A673 (cell line): Measurements from ENCODE around the gene NEU4. TPM values are rescaled to one million over a fixed set of nuclear protein-coding genes. Genes with fewer than 3 reads are reported as not detected.

Experiments used
- BruUV-seq: library from RNA; stranded (reverse); fragments of 400-500 nt; replicated peaks from 2 replicates; lab custom pipeline; 2021; lab: Mats Ljungman, UMichigan
- CTCF ChIA-PET: fragments of 300-600 bp; sonication (Branson Sonifier 250); formaldehyde crosslinking; loops from one replicate; lab custom pipeline; 2022; ENCODE audit warnings: antibody characterized with exemption; lab: Charles Lee
- POLR2A ChIA-PET: fragments of 300-600 bp; sonication (Branson Sonifier 250); formaldehyde crosslinking; loops from one replicate; lab custom pipeline; 2022; ENCODE audit warnings: antibody characterized with exemption; ENCODE audit not compliant: low non-redundant PET; lab: Charles Lee
- DNase-seq: peaks from one replicate; pipeline ENCODE4 v3.0.0-alpha.2; 2015; ENCODE audit warnings: low spot score
- H3K27ac ChIP-seq: fragments of 200-600 bp; sonication (generic); 2 replicates; pipeline ENCODE4 v1.5.1; 2016; ENCODE audit warnings: mixed run types, low read depth, mild to moderate bottlenecking, mixed read lengths, antibody characterized with exemption, low read length; ENCODE audit not compliant: poor library complexity, severe bottlenecking
- H3K27me3 ChIP-seq: fragments of 200-600 bp; sonication (generic); replicated peaks from 2 replicates; pipeline ENCODE4 v1.6.1; 2017; ENCODE audit warnings: mixed run types, low read depth, mild to moderate bottlenecking, mixed read lengths, antibody characterized with exemption, low read length; ENCODE audit not compliant: insufficient read depth, poor library complexity
- H3K36me3 ChIP-seq: fragments of 200-600 bp; sonication (generic); 2 replicates; pipeline ENCODE4 v1.6.1; 2016; ENCODE audit warnings: mixed run types, mild to moderate bottlenecking, mixed read lengths, antibody characterized with exemption, low read length; ENCODE audit not compliant: insufficient read depth, poor library complexity, severe bottlenecking
- H3K4me1 ChIP-seq: fragments of 200-600 bp; sonication (generic); 2 replicates; pipeline ENCODE4 v1.6.1; 2017; ENCODE audit warnings: mixed run types, mild to moderate bottlenecking, mixed read lengths, antibody characterized with exemption, low read length; ENCODE audit not compliant: insufficient read depth, poor library complexity, severe bottlenecking
- H3K4me3 ChIP-seq: fragments of 200-600 bp; sonication (generic); 2 replicates; pipeline ENCODE4 v1.5.1; 2016; ENCODE audit warnings: low read depth, mixed run types, mild to moderate bottlenecking, mixed read lengths, low read length; ENCODE audit not compliant: poor library complexity, severe bottlenecking
- H3K9me3 ChIP-seq: fragments of 200-600 bp; sonication (generic); 2 replicates; pipeline ENCODE4 v1.6.1; 2016; ENCODE audit warnings: mixed run types, low read depth, mild to moderate bottlenecking, mixed read lengths, antibody characterized with exemption, low read length; ENCODE audit not compliant: poor library complexity, severe bottlenecking
- EZH2 ChIP-seq: fragments of 200-600 bp; sonication (generic); IDR thresholded peaks from 2 replicates; pipeline ENCODE4 v1.6.1; 2017; ENCODE audit warnings: borderline replicate concordance, low read depth, mild to moderate bottlenecking, mixed read lengths, antibody characterized with exemption, low read length; ENCODE audit not compliant: poor library complexity, severe bottlenecking
- intact Hi-C: fragments of 100-400 bp; cut with micrococcal nuclease; formaldehyde crosslinking; loops from one replicate; pipeline ENCODE4 v1.10.0; 2022; ENCODE audit not compliant: unreplicated experiment
- total RNA-seq: library from RNA; stranded (reverse); gene quantifications from 2 replicates; pipeline ENCODE4 v1.2.3, GENCODE V29; 2021
- TF ChIP-seq, protein P1 (sequence below): fragments of 300-800, 200-600 bp; sonication (generic); conservative IDR thresholded peaks from 2 replicates; pipeline ENCODE4 v1.5.1; 2017; ENCODE audit warnings: low read depth, mild to moderate bottlenecking, antibody characterized with exemption, low read length, moderate library complexity, mixed read lengths

The NEU4 gene
- total RNA-seq, 1 experiment from 2014 or later = 48.4 TPM

DNA sequence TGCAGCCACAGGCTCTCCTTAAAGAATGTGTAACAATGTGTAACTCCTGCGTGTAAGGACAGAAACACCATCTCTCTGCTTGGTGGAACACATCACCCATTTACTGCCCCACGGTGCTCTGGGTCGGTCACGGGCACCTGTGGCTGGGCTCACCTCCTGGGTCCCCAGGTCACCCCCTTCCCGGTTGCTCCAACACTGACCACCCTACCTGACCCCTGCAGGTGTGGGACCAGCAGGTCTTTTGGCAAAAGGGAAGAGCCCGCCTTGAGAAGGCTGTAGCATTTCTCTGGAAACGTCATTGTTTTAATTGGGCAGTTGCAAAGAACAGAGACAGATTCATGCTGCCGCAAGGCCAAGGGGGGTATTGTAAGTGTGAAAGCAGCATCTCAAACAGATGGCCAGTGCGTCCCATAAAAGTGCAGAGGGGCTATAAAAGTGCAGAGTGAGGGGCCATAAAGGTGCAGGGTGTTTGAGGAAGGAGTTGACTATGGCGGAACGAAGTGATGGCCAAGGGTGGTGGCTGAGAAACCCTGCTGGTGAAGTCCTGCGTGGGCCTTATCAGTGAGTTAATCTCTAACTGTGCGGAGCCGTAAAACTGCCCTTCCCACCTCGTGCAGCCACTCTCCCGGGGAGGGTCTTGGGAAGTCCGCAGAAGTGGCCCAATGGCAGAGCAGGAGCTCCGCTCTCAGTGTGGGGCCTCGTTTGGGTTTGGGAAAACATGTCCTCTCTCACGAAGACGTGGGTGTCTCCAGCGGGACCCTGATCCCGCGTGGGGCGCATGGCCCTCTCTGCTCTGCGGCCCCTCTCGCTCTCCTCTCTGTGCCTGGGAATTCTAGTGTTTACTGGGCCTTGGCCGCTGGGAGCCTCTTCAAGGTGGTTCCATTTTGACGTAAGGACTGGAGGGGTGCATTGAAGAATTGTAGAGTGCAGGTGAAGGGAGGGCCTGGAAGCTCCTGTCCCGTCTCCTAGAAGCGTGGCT lies 13.7 kb upstream of the NEU4 start:
- Histone ChIP-seq H3K4me1 (no peaks in the 10 kb centered on the region), H3K9me3 (no peaks in the 10 kb centered on the region), H3K4me3 (no peak overlapping the region), H3K36me3 (no peaks in the 10 kb centered on the region), H3K27ac (no peak overlapping the region), H3K27me3 (no peaks in the 10 kb centered on the region)
- no peak for TF ChIP-seq EZH2
- intact Hi-C loops = no loop called here
- BruUV-seq = no TSS peak
- CTCF ChIA-PET = no interaction called here
- DNase-seq = no peak
- POLR2A ChIA-PET = no interaction called here

DNA sequence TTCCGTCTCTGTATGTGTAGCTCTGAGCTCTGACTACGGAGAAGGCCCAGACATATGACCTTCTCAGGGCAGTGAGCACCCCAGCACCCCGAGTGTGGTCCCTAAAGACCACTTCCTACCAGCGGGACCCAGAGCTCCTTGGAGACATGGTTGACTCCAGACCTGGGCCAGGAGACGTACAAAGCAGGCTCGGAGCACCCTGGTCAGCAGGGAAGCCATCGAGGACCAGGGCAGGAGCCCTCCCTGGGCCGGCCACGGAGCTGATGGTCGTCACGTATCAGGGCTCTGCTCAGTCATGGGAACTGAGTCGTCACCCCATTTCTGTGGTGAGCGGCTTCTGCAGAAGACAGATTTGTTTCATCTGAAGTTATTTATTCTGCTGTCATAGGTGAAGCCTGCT lies 12.8 kb upstream of the NEU4 start:
- Histone ChIP-seq H3K36me3 (no peaks in the 10 kb centered on the region), H3K4me3 (no peak overlapping the region), H3K9me3 (no peaks in the 10 kb centered on the region), H3K4me1 (no peaks in the 10 kb centered on the region), H3K27me3 (no peaks in the 10 kb centered on the region), H3K27ac (no peak overlapping the region)
- TF ChIP-seq EZH2 = no peak
- TF ChIP-seq, protein P1, sequence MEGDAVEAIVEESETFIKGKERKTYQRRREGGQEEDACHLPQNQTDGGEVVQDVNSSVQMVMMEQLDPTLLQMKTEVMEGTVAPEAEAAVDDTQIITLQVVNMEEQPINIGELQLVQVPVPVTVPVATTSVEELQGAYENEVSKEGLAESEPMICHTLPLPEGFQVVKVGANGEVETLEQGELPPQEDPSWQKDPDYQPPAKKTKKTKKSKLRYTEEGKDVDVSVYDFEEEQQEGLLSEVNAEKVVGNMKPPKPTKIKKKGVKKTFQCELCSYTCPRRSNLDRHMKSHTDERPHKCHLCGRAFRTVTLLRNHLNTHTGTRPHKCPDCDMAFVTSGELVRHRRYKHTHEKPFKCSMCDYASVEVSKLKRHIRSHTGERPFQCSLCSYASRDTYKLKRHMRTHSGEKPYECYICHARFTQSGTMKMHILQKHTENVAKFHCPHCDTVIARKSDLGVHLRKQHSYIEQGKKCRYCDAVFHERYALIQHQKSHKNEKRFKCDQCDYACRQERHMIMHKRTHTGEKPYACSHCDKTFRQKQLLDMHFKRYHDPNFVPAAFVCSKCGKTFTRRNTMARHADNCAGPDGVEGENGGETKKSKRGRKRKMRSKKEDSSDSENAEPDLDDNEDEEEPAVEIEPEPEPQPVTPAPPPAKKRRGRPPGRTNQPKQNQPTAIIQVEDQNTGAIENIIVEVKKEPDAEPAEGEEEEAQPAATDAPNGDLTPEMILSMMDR = no peak
- ChIA-PET CTCF (no interaction called here), POLR2A (no interaction called here)
- intact Hi-C loops = no loop called here
- BruUV-seq = no TSS peak
- DNase-seq = no peak

DNA sequence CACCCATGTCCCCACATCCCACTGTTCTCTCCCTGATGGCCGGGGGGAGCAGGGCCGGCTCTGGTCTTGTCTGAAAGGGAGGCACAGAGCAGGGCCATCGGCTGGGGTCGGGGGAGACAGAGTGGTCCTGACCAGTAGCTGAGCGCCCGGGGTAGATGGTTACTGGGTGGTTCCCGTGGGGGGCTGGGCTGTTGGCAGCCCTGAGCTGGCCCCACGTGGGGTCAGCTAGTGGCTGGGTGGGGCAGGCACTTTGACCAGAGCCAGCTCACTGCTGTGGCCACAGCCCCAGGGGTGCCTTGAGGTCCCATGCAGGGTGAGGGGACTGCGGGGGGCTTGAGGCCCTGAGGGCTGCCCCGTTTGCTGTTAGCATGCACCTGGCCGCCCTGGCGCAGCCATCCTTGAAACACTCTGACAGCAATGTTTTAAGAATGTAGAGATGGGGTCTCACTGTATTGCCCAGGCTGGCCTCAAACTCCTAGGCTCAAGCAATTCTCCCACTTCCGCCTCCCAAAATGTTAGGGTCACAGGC lies 12.3 kb upstream of the NEU4 start:
- BruUV-seq = no TSS peak
- TF ChIP-seq, protein P1 = no peak
- no peak for TF ChIP-seq EZH2
- Histone ChIP-seq H3K4me1 (no peaks in the 10 kb centered on the region), H3K4me3 (no peak overlapping the region), H3K9me3 (no peaks in the 10 kb centered on the region), H3K36me3 (no peaks in the 10 kb centered on the region), H3K27me3 (no peaks in the 10 kb centered on the region), H3K27ac (no peak overlapping the region)
- intact Hi-C loops = no loop called here
- POLR2A ChIA-PET = no interaction called here
- CTCF ChIA-PET = no interaction called here
- DNase-seq = no peak
